Endodermal cell (in vitro differentiated cells): ENCODE data around the gene ZNF528. TPM values are rescaled to one million over a fixed set of nuclear protein-coding genes. Genes with fewer than 3 reads are reported as not detected.

Source experiments
- DNase-seq: peaks from one replicate; pipeline ENCODE4 v3.0.0-alpha.2; 2017
- H3K27ac ChIP-seq: 2 replicates; pipeline ENCODE4 v1.5.1; 2013; ENCODE audit warnings: mild to moderate bottlenecking, low read depth, low read length, moderate library complexity
- H3K27me3 ChIP-seq: 2 replicates; pipeline ENCODE4 v1.6.1; 2013; ENCODE audit warnings: mild to moderate bottlenecking, low read length, moderate library complexity; ENCODE audit not compliant: insufficient read depth, control insufficient read depth, poor library complexity, severe bottlenecking
- H3K36me3 ChIP-seq: 2 replicates; pipeline ENCODE4 v1.7.0; 2013; ENCODE audit warnings: mild to moderate bottlenecking, low read length, moderate library complexity; ENCODE audit not compliant: control insufficient read depth, insufficient read depth
- H3K4me1 ChIP-seq: one replicate; pipeline ENCODE4 v1.7.0; 2013; ENCODE audit warnings: low read length; ENCODE audit not compliant: control insufficient read depth, insufficient read depth
- H3K4me3 ChIP-seq: 2 replicates; pipeline ENCODE4 v1.5.1; 2013; ENCODE audit warnings: mild to moderate bottlenecking, low read length, moderate library complexity
- H3K9ac ChIP-seq: 2 replicates; pipeline ENCODE4 v1.6.1; 2013; ENCODE audit warnings: mild to moderate bottlenecking, low read length, moderate library complexity; ENCODE audit not compliant: poor library complexity, severe bottlenecking; ENCODE audit errors: extremely low read depth
- H3K9me3 ChIP-seq: 2 replicates; pipeline ENCODE4 v1.6.1; 2013; ENCODE audit warnings: mild to moderate bottlenecking, low read length, moderate library complexity; ENCODE audit not compliant: control insufficient read depth
- H3K27ac Mint-ChIP-seq: 2 replicates; pipeline ENCODE4 v1.8.0; 2020; ENCODE audit warnings: mixed read lengths
- H3K27me3 Mint-ChIP-seq: 2 replicates; pipeline ENCODE4 v1.8.0; 2021; ENCODE audit warnings: mild to moderate bottlenecking, mixed read lengths; ENCODE audit not compliant: insufficient read depth
- H3K36me3 Mint-ChIP-seq: 2 replicates; pipeline ENCODE4 v1.8.0; 2020; ENCODE audit warnings: low read depth, mixed read lengths
- H3K4me1 Mint-ChIP-seq: 2 replicates; pipeline ENCODE4 v1.8.0; 2020; ENCODE audit warnings: mixed read lengths
- H3K4me3 Mint-ChIP-seq: 2 replicates; pipeline ENCODE4 v1.8.0; 2020; ENCODE audit warnings: mild to moderate bottlenecking, moderate library complexity, mixed read lengths
- H3K9me3 Mint-ChIP-seq: 2 replicates; pipeline ENCODE4 v1.8.0; 2020; ENCODE audit warnings: mild to moderate bottlenecking, mixed read lengths
- WGBS, 2 experiments: methylation state at CpG; one replicate each; pipeline versions ENCODE4 v1.1.5 to v1.1.7; 2013; ENCODE audit warnings: missing lambda C conversion rate in 2 of 2, mixed read lengths in 1 of 2; ENCODE audit not compliant: insufficient coverage in 1 of 2, insufficient read length in 1 of 2; 5-methylcytosine and 5-hydroxymethylcytosine counted together
- total RNA-seq, 2 donors: library from RNA; stranded (reverse); fragmentation: NEBNext Ultra II Directional in 1 of 2; extraction: Animal tissue kit (Norgen Biotek cat#: 25700) in 1 of 2; gene quantifications; 2 replicates in 1 of 2; 3 replicates in 1 of 2; pipeline ENCODE4 v1.2.1, GENCODE V29; 2021
- TF ChIP-seq, protein P1 (sequence below): fragments of 200-600 bp; sonication (generic); conservative IDR thresholded peaks from 2 replicates; pipeline ENCODE4 v1.5.0; 2021; ENCODE audit warnings: antibody characterized with exemption, mild to moderate bottlenecking

Gene ZNF528
- total RNA-seq, 2 donors from 2014 or later: 2.9 to 39.1 TPM

DNA sequence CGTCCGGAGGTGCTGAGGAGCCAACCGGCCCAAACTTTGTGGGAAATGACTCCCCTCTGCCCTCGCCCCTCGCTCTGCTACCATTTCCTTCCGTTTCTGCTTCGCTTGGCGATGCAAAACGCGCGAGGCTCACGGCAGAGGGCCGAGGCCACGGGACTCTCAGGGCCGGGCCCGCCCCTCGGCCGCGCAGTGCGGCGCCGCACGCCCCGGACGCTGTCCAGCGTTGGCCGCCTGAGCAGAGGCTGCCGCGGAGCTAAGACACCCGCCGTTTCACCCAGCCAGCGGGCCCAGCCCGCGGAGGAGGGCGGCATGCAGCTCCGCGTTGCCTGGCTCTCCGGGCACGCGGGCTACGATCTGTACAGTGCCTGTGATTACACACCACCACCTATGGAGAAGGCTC is 53.6 kb downstream of the ZNF528 start:
- WGBS, 2 experiments: 91 to 97% methylated on average over 33 to 41 of the region's 41 CpGs
- Mint-ChIP-seq H3K27ac (no peak overlapping the region), H3K27me3 (peaks cover 2% of the 10 kb centered on the region), H3K4me3 (no peak overlapping the region), H3K36me3 (no peaks in the 10 kb centered on the region), H3K4me1 (no peaks in the 10 kb centered on the region), H3K9me3 (peaks cover 64% of the 10 kb centered on the region)
- peaks cover 79% of the 10 kb centered on the region for H3K9me3 ChIP-seq
- DNase-seq: no peak
- H3K27ac ChIP-seq: no peak overlapping the region
- no peaks in the 10 kb centered on the region for H3K36me3 ChIP-seq
- H3K27me3 ChIP-seq: no peaks in the 10 kb centered on the region
- TF ChIP-seq, protein P1, sequence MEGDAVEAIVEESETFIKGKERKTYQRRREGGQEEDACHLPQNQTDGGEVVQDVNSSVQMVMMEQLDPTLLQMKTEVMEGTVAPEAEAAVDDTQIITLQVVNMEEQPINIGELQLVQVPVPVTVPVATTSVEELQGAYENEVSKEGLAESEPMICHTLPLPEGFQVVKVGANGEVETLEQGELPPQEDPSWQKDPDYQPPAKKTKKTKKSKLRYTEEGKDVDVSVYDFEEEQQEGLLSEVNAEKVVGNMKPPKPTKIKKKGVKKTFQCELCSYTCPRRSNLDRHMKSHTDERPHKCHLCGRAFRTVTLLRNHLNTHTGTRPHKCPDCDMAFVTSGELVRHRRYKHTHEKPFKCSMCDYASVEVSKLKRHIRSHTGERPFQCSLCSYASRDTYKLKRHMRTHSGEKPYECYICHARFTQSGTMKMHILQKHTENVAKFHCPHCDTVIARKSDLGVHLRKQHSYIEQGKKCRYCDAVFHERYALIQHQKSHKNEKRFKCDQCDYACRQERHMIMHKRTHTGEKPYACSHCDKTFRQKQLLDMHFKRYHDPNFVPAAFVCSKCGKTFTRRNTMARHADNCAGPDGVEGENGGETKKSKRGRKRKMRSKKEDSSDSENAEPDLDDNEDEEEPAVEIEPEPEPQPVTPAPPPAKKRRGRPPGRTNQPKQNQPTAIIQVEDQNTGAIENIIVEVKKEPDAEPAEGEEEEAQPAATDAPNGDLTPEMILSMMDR: no peak
- no peak overlapping the region for H3K9ac ChIP-seq
- H3K4me1 ChIP-seq: no peaks in the 10 kb centered on the region
- H3K4me3 ChIP-seq: no peak overlapping the region

DNA sequence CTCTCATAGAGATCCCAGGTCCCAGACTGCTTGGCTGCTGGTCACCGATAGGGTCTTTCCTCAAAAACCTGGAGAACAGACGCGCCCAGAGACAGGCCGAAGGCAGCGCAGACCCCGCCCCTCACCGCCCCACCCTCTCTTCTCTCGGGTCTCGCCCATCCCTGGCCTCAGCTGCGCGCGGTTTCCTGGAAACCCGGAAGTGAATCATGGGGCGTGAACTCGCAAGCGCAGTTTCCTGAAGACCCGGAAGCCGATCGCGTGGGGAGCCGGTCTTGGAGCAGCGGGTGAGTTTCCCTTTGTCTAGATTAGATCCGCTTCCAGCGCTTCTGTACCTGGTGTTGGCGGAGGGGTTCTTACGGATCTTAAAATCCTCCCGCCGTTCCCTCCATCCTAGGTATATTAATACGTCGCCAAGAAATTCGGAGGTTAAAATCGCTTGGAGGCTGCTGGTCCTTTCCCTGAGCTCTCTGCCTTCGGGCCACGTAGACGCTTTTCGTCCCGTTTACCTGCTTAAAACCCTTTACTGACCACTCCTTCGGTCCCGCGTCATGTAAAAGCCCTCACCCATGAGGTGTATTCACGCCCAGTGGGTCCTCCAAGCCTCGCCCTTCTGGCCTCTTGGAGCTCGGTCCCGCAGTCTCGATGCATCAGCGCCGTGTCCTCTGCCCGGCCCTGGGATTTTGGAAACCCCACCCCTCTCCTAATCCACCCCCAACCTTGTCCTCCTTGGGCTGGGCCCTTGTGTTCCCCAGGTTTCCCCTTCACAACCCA is 55.9 kb downstream of the ZNF528 start, which contains the start of gene ZNF578:
Gene ZNF578 (plus strand): TSS at position 230 of the 771 bp plus-strand sequence. CDS start 48,293 bp downstream, outside the sequence.
- Mint-ChIP-seq H3K9me3 (peaks cover 61% of the 10 kb centered on the region), H3K27ac (no peak within 1 kb of the TSS), H3K4me3 (no peak within 1 kb of the TSS), H3K36me3 (no peaks in the 10 kb centered on the region), H3K27me3 (peaks cover 6% of the 10 kb centered on the region), H3K4me1 (no peaks in the 10 kb centered on the region)
- no peaks in the 10 kb centered on the region for H3K4me1 ChIP-seq
- no peaks in the 10 kb centered on the region for H3K27me3 ChIP-seq
- 54 to 77% methylated on average over 18 to 48 of the region's 48 CpGs for WGBS, 2 experiments
- DNase-seq: no peak
- H3K9ac ChIP-seq: no peak within 1 kb of the TSS
- TF ChIP-seq, protein P1: no peak
- peak within 1 kb of the TSS; percentile 55 for H3K4me3 ChIP-seq
- H3K9me3 ChIP-seq: peaks cover 85% of the 10 kb centered on the region
- no peak within 1 kb of the TSS for H3K27ac ChIP-seq
- H3K36me3 ChIP-seq: no peaks in the 10 kb centered on the region

DNA sequence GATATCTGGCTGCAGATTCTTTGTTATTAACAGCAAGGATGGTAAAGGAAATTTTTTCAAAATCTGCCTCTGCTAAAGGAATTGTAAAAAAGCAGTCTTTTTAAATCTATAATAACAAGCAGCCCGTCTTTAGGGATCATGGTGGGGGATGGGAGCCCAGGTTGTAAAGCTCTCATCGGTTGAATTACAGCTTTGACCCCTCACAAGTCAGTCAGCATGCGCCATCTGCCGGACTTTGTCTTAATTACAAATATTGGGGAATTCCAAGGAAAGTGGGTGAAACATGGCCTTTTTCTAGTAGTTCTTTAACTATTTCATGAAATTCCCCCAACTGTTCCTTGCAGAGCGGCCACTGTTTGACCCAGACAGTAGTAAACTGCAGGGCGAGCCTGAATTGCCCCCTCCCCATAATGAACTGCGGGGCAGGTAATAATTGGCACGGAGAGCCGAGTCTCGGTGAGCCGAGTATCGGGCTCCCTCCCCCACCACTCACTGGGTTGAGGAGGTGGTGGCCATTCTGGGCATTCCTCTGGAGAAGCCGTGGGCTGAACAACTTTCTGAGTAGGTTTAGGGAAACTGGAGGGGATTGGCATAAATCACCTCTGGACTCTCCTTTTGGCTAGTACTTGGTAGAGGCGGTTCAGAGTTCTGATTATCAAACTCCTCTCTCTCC is 67.3 kb downstream of the ZNF528 start:
- Histone ChIP-seq H3K36me3 (no peaks in the 10 kb centered on the region), H3K27ac (no peak overlapping the region), H3K9me3 (peaks cover 97% of the 10 kb centered on the region), H3K27me3 (no peaks in the 10 kb centered on the region), H3K9ac (no peak overlapping the region), H3K4me3 (peak overlapping the region; percentile 47), H3K4me1 (no peaks in the 10 kb centered on the region)
- peak; percentile 86 for DNase-seq
- peak overlapping the region; percentile 66 for H3K27ac Mint-ChIP-seq
- TF ChIP-seq, protein P1: peak; percentile 85
- peaks cover 64% of the 10 kb centered on the region for H3K9me3 Mint-ChIP-seq
- H3K36me3 Mint-ChIP-seq: peaks cover 12% of the 10 kb centered on the region
- H3K4me3 Mint-ChIP-seq: no peak overlapping the region
- WGBS, 2 experiments: 66 to 72% methylated on average over 5 to 14 of the region's 14 CpGs
- H3K4me1 Mint-ChIP-seq: peaks cover 4% of the 10 kb centered on the region
- no peaks in the 10 kb centered on the region for H3K27me3 Mint-ChIP-seq

Other genes starting within 250 kb of the ZNF528 start
- gene ZNF836, start 226.2 kb upstream of the ZNF528 start, total RNA-seq: 10 to 100 TPM; 22.1 to 26.2 TPM
- 100 to 1,000 TPM; 345 to 348 TPM for gene PPP2R1A, start 207.8 kb upstream of the ZNF528 start, total RNA-seq
- 10 to 100 TPM; 31.2 to 41.6 TPM for gene ZNF766, start 128.3 kb upstream of the ZNF528 start, total RNA-seq
- 10 to 100 TPM; 31.1 to 38.5 TPM for gene ZNF480, start 100.7 kb upstream of the ZNF528 start, total RNA-seq
- 10 to 100 TPM in 1 of 2 donors, 1 to 10 TPM in 1; 8.1 to 15.2 TPM for gene ZNF610, start 61.6 kb upstream of the ZNF528 start, total RNA-seq
- gene ZNF880, start 27.9 kb upstream of the ZNF528 start, total RNA-seq: 10 to 100 TPM; 13.5 to 20.9 TPM
- under 1 TPM in 1 of 2 donors, not detected in 1; 0.62 TPM for gene ZNF534, start 31.3 kb downstream of the ZNF528 start, total RNA-seq
- 10 to 100 TPM; 11.8 to 29.8 TPM for gene ZNF578, start 55.7 kb downstream of the ZNF528 start, total RNA-seq
- 10 to 100 TPM; 52.4 to 61.6 TPM for gene ZNF808, start 129.8 kb downstream of the ZNF528 start, total RNA-seq
- 10 to 100 TPM; 42.0 to 45.3 TPM for gene ZNF701, start 172.4 kb downstream of the ZNF528 start, total RNA-seq
- gene ZNF83, start 240.5 kb downstream of the ZNF528 start, total RNA-seq: 10 to 100 TPM; 59.0 to 88.7 TPM